HL-60/S4 treated with phorbol 12-myristate 13-acetate at 8.2 ng/mL for 4 days and 3 days (cell line): ENCODE results near the gene CELF2.

Experiments
- in situ Hi-C: fragments of 300-500 bp; cut with MboI; formaldehyde crosslinking; loops from 2 replicates; pipeline ENCODE4 v1.15.0; 2022; ENCODE audit warnings: low sequenced_read_pairs

The CELF2 gene

DNA sequence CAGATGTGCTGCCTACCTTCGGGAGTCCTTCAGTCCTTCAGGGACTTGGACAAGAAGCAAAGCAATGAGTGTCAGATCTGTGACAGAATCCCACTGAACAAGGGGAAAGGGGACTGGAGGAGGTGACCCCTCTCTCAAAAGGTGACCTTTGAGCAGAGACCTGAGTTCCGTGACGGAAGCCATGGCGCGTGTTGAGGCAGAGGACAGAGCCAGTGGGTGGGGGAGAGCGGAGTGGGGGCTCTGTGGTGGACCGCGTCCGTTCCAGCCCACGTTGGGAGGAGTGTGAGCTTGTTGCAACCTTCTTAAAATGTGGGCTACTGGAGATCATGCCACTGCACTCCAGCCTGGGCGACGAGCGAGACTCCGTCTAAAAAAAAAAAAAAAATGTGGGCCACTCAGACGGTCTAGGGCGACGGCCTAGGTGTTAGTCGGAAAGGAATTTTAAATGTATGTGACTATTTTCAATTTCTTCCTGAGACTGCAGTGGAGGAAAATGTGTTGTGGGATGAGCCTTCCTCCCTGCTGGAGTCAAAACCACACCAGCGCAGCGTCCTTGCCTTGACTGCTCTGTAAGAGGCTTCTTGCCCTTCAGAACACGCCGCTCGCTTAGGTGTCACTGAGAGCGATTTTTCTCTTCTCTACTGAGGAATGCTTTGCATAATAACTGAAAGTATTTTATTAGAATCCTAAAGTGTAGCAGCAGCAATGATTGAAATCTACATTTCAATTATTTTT is 272.7 kb downstream of the CELF2 start:
- in situ Hi-C loops = no loop called here

DNA sequence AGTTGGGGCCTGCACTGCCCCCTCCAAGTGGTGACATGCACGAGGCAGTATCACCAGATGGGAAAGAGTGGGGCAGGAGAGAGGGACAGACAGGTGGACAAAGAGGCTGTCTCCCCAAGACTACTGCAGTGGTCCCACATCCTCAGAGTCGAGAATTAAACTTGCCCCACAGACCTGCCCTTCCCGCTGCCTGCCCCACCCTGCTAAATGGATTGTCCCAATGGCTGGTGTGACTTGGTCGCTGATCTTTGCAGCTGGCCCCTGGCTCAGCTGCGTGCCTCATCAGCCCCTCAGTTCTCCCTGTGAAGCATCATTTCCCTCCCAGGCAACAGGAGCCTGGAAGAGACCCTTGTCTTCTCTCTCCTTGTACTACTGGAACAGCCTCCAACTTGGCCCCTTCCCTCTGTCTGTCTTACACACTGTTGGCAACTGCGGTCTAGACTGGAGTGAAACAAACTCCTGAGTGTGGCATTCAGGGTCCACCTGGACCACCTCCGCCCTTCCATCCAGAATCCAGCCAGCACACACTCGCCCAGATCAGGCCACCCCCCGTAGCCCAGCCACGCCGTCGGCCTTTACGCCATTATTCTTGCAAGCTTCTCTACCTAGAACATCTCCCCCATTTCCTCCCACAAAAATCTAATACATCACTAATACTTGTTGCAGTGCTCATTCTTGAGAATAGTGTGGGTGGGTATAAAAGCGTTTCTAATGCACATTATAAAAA is 275.1 kb downstream of the CELF2 start:
- in situ Hi-C loops = no loop called here

DNA sequence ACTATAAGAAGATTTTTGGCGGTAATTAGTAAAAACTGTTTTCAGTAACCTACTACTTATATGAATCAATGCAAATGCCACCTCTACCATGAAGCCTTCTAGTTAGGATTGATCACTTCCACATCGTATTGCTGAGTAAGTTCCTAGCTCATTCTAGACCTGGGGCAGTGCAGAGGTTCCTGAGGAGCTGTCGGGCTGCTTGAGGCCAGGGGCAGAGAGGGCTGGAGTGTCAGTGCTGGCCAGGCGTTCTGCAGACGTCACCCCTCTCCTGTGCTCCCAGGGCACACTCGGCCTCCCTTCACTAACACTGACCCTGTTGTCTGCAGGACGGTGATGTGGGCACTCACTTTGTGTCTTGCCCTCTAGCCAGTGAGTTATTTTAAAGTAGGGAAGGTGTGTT is 275.7 kb downstream of the CELF2 start:
- in situ Hi-C loops = no loop called here

DNA sequence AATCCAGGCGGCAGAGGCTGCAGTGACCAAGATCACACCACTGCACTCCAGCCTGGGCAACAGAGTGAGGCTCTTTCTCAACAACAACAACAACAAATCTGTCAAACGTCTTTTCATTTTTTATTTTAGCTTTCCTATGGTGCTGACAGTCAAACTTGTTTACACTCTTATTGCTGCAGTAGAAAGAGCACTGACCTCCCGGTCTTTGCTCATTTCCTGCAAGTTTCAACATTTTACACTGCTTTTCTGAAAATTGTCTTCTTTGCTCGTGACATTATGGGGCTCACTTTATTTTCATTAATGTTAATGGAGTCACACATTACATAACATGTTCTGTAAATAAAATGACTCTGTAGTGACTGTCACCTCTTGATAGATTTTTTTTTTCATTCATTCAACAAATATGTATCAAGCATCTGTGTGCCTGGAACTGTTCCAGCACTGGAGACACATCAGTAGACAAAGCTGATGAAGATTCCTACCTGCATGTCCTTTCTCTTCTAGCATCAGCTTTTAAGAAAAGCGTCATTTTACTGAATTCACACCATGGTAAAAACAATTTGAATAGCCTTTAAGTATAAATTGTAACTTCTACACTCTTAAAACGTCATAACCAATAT is 277.3 kb downstream of the CELF2 start:
- in situ Hi-C loops = no loop called here

DNA sequence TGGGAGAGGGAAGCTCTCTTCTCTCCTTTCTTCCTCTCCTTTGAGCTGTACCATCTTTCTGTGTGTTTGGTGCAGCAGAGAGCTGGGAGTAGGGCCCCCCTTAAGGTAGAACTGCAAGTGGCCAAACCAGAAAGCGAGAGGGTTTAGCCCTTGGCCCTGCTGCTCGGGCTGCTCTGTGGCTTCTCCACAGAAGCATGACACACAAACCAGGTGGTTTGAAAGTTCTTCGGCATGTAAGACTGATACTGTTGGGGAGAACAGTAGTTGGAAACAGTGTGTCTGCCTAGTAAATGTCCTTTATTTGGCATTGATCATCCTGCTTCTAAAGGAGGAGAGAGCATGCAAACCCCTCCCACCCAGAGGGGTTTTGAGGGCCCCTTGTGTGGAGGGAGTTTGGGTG is 277.8 kb downstream of the CELF2 start:
- in situ Hi-C loops = no loop called here

DNA sequence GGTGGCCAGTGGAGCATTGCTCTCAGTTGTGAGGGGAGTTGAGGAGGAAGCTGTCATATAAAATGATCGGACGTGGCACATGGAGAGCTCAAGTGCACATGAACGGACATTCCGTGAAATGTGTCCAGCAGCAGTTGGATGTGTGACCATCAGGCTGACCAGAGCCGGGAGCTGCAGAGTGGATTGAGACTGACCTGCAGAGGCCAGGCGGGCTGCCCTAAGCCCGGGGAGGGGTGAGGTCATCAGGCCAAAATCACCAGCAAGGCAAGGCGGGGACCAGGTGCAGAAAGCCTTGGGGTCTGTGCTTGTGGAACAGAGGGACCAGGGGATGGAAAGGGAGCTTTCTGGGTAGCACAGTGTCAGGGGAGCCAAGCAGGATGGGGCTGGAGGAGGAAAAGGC is 279.5 kb downstream of the CELF2 start:
- in situ Hi-C loops = no loop called here

DNA sequence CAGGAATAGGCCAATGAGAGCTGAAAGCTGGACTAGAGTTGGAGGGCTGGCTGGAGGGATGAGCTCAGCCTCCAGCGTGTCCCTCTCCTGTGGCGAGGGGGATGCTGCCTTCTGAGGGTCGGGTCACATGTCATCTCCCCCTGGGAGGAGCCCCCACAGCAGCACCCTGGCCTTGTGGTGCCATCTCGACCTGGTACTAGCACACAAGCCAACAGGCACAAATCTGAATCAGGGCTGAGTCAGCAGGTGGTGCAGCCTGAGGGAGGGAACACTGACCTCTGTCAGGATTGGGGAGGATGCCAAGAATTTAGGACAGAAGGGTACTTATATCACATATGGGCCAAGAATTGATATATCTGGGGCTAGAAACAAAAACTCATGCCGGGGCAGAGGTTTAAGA is 280.4 kb downstream of the CELF2 start:
- in situ Hi-C loops = no loop called here

DNA sequence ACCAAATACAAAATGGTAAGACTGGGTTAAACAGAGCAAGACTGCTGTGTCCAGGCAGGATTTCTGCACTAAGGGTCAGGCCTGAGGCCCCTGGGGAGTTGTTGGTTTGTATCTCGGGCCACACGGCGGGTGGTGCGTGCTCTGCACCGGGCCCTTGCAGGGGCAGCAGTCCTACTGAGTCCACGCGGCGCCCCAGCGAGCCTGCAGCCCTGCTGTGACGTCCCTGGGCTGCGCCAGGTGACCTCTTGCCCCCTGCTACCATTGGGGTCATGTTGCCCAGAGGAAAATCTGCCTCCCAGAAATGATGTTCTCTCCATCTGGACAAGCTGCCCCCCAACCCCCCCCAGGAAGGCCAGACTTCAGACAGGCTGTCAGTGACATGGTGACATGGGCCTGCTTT is 281.5 kb downstream of the CELF2 start:
- in situ Hi-C loops = no loop called here

DNA sequence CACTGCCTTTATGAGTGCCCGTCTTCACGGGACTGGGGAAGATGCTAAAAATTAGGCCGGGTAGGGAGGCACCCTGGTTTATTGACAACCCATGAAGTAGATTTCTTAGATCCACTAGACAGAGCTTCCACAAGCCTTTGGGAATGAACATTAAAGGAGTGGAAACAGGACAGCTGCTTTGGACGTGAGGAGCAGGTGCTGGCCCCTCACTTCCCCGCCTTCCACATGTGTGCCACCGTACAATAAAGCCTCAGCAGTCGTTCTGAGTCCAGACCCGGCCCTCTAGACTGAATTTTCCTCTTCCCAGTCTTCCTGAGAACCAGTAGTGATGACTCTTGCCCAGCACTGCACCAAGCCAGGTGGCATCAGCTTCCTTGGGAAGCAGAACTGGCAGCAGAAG is 282.4 kb downstream of the CELF2 start:
- in situ Hi-C loops = no loop called here

DNA sequence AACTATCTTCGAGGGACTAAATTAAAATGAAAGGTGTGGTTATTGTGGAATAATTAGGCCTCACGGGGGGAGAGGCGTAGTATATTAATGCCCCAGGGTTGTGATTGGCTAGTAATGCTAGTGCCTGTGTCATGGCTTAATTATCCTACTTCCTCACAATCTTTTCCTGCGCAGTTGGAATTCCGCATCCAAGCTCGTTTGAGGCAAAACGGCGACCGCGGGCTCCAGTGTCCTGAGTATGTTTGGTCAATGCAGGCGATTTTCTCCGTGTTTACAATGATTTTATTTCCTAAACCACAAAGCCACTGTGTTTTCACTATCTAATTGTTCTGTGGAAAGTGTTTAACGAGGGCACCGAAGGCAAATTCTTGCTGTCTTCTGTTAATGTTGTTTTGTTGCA is 282.9 kb downstream of the CELF2 start:
- in situ Hi-C loops = no loop called here

DNA sequence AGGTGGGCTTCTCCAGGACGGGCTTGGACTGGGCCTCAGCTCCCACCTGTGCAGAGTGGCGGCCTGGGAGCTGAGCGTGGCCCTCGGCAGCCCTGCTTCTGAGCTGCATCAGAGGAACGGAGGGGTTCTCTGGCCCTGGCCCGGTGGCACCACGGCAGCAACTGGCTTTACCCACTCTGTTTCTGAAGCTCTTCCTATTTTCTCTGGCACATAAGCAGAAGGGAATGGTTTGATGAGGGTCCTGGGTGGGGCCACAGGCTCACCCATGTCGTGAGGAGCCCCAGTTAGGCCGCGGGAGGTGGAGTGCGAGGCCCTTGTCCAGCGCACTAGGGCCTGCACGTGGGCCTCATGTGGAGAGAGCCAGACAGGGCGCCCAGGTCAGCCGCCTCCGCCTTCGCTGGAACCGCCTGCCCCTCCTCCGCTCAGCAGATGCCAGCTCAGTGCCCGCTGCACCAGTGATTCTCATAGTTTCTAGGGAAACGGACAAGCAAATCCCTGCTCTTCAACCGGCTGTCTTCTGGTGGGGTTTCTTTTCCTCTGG is 284.0 kb downstream of the CELF2 start:
- in situ Hi-C loops = no loop called here

DNA sequence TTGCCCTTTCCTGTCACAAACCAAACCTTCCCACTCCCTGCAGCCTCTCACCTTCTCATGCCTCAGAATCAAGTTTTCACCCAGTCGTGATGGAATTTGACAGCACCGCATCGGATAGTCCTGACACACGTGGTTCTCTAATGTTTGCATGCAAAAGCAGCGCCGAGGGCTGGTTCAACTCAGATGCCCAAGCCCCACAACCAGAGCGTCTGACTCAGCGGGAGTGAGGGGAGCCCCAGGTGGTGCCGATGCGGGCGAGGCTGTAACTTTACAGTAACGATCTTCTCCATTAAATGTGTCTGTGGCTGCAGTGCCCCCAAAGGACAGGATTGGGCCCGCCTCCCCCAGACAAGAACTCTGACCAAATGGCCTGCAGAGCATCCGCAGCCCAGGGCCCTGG is 284.5 kb downstream of the CELF2 start:
- in situ Hi-C loops = no loop called here

DNA sequence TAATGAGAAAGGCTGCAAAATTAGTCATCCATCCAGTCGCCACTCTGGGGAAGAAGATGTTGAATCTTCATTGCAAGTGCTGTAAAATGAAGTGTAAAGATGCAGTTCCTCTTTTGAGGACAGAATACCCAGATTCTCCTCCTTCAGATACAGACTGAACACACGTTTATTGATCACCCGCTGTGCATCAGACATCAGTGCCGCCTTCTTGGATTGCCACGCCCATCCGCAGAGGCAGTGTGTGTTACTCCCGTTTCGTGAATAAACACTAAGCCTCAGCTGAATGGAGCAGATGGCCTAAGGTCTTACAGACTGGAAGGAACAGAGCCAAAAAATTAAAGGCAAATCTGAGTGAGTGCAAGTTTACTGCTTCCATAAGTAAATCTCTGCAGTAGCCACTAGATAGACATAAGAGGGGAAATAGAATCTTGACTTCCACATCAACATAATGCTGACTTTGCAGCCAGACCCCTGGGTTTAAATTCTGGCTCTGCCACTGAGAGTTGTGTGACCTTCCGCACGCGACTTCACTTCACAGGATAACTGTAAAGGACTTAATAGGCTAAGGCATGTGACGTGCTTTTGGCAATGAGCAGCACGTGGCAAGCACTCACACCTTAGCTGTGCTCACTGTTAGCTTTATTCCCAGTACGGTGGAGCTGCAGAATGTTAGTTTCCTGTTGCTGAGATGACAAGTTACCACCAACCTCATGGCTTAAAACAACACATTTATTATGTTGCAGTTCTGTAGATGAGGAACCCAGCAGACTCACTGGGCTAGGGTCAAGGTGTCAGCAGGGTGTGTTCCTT is 285.9 kb downstream of the CELF2 start:
- in situ Hi-C loops = no loop called here

DNA sequence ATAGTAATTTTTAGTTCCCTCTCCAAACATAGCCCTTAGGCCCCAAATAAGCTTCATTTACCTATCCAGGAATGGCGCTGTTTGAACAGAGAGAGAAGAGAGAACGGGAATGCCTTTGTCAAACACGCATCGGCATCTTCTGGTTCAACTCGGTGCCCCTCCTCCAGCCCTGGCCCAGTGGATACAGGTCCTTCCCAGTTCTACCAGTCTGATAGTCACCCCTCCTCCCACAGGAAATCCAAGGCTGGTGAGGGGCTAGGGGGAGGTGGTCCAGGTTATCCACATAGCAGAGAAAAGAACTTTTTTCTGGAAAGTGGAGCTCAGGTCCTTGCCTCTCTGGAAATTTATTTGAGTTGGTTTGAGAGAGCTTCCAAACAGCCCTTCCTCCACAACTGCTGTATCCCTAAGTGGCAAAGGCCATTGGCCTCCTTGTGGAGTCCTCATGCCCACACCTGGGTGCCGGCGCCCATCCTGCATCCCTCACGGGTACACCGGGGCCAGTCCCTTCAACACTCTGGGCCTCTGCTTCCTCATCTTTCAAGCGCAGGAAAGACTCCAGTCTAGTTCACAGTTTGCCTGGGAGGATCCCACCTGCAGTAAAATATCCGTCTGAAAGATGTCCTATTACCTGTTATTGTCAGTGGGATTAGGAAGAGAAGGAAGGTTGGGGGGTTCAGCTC is 287.4 kb downstream of the CELF2 start:
- in situ Hi-C loops = no loop called here

DNA sequence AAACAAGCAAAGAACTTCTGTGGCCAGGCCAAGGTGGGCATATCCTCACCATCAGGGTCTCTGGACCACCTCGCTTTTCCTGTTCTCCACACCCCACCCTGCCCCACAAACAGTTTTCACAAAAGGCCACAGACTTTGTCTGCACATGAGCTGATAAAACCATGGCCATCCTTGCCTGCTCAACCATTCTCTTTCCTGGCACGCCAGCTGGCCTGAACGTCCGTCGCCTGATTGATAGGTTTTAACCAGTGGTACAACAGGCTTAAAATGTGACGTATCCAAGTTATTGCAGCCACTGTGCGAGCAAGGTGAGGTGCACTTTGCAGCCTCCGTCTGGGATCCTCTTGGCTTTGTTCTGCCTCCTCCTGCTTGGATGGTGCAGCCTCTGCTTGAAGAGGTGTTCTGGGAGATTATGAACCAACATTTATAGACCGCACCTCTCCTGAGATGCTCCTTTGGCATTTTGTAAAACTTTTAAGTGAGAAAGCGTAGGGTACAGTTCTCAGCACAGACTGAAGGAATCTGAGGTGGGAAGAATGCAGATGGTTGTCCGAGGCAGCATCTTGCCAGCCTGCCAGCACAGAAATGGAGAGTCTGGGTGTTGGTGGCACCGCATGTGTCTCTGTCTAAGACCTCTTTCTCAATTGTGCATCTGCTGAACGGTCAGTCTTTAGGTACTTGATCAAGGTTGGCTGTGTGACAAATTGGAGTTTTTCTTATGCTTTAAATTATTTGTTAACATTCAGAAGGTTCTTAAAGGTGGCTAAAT is 288.3 kb downstream of the CELF2 start:
- in situ Hi-C loops = no loop called here

DNA sequence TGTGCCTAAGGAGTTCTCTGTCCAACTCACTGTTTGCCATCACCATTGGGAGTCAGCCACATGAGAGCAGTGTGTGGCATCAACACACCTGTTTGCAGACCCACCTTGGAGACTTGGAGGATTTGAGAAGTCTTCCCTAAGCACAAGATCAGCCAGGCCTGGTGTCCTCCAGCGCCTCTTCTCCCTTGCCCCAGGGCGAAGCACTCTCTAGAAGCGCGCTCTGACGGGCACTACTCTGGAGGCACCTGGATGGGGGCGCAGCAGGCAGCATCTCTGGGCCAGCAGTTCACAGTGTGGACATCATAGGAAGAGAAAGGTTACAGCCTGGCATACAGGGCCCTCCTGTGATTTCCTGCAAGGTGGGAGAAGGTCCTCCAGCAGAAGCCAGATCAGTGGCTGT is 289.3 kb downstream of the CELF2 start:
- in situ Hi-C loops = no loop called here

DNA sequence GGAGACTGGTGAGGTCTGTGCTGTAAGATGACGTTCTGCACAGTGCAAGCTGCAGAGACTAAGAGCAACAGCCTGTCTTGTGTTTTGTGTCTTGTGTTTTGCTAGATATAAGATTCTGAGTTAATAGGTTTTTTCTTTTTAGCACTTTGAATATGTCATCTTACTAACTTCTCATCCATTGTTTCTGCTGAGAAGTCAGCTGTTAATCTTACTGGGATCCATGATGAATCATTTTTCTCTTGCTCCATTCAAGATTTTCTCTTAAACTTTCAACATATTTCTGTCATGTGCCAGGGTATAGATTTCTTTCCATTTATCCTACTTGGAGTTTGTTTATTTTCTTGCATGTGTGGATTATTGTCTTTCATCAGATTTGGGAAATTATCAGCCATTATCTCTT is 290.3 kb downstream of the CELF2 start:
- in situ Hi-C loops = no loop called here

DNA sequence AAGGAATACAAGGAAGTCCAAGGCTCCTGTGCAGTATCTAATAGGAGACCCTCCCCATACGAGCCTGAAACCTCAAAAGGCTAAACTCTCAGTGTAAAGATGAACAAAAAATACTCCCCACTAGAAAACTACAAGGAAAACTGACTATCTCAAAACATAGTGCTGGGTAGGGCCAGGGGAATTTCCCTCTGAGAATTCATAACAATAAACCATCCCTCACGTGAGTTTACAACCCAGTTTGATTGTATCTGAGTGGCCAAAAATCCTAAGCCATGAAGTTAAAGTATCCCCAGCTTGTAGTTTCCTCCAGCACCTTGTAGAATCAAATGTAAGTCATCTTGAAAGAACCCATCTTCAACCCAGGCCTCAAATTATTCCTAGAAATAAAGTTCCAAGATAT is 293.4 kb downstream of the CELF2 start:
- in situ Hi-C loops = no loop called here

DNA sequence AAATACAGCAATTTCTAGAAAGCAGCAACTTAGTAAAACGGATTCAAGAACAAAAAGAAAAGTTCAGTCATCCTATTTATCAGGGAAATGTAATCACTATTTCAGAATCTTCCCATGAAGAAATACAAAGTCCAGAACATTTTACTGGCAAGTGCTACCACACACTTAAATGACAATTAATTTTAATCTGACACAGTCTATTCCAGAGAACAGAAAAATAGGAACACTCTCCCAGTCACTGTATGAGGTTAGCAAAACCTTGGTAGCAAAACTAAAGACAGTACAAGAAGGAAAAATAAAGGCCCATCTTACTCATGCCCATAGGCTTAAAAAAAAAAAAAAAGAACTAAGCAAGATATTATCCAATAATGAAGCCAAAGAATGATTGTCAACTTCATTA is 295.8 kb downstream of the CELF2 start:
- in situ Hi-C loops = no loop called here
